NCI-H1048 (cell line): Measurements from ENCODE around the gene VDR.

ENCODE experiments used
- DNase-seq: peaks from one replicate; lab custom pipeline; 2025; lab: John Stamatoyannopoulos, UW

Gene VDR

GRCh38 chr12:47892819-47893218, 12.0 kb downstream of the VDR start:
- no peak for DNase-seq

GRCh38 chr12:47891356-47891755, 13.4 kb downstream of the VDR start:
- no peak for DNase-seq

GRCh38 chr12:47889040-47889439, 15.8 kb downstream of the VDR start:
- DNase-seq, result no peak

GRCh38 chr12:47888153-47888819, 16.5 kb downstream of the VDR start:
- DNase-seq, result no peak

GRCh38 chr12:47887529-47887928, 17.3 kb downstream of the VDR start:
- no peak for DNase-seq

- no peak for DNase-seq
Measured at GRCh38 chr12:47886510-47887240, 18.1 kb downstream of the VDR start.

- no peak for DNase-seq
Measured at GRCh38 chr12:47885566-47885965, 19.2 kb downstream of the VDR start.

- DNase-seq, result no peak
Measured at GRCh38 chr12:47885012-47885501, 19.7 kb downstream of the VDR start.

- DNase-seq, result no peak
Measured at GRCh38 chr12:47884501-47884900, 20.3 kb downstream of the VDR start.

GRCh38 chr12:47883663-47884195, 21.1 kb downstream of the VDR start:
- no peak for DNase-seq

GRCh38 chr12:47882781-47883546, 21.8 kb downstream of the VDR start:
- no peak for DNase-seq

- DNase-seq, result no peak
Measured at GRCh38 chr12:47881826-47882427, 22.9 kb downstream of the VDR start.

GRCh38 chr12:47881051-47881450, 23.7 kb downstream of the VDR start:
- DNase-seq, result no peak

- no peak for DNase-seq
Measured at GRCh38 chr12:47878918-47879481, 25.8 kb downstream of the VDR start.

GRCh38 chr12:47878293-47878917, 26.4 kb downstream of the VDR start:
- no peak for DNase-seq

- no peak for DNase-seq
Measured at GRCh38 chr12:47877081-47877480, 27.7 kb downstream of the VDR start.

- DNase-seq, result no peak
Measured at GRCh38 chr12:47876440-47876960, 28.3 kb downstream of the VDR start.

GRCh38 chr12:47875746-47876439, 28.9 kb downstream of the VDR start:
- no peak for DNase-seq

- DNase-seq, result no peak
Measured at GRCh38 chr12:47874316-47874715, 30.5 kb downstream of the VDR start.

GRCh38 chr12:47870175-47870781, 34.5 kb downstream of the VDR start:
- DNase-seq, result no peak
